Measurements from ENCODE around the gene GSTM5. TPM values are rescaled to one million over a fixed set of nuclear protein-coding genes. Genes with fewer than 3 reads are reported as not detected.
"Not testable (repeated sequence)": the region's sequence is repeated elsewhere in the genome, so short reads cannot be mapped to it uniquely, and the experiment has no call there.

GSTM5 gene
- total and polyA plus RNA-seq, 2 of the 13 experiments (the other 11 are each of a cell fraction or from before 2014, with no cell fraction given) = not detected

DNA sequence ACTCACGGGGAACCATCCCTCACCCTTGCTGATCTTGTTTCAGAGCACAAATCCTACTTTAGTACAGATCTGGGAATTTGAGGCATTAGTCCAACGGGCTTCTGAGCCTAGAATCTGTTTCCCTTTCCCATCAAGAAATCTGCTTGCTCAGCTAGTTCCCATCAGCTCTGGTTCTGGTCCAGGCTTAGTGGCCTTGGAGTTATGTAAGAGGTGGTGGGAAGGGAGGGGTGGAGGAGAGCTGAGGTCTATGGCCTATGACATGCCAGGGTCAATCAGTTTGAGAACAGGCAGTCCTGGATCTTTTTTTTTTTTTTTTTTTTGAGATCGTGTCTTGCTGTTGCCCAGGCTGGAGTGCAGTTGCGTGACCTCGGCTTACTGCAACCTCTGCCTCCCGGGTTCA is 20.3 kb upstream of the GSTM5 start:
- intact Hi-C loops (cut with micrococcal nuclease; ENCODE audit: unreplicated experiment) (no loop called here), in situ Hi-C loops (cut with HindIII; ENCODE audit: extremely low pct_ligation_motif_present, low pct_unique_long_range_greater_than_20kb) (no loop called here)
- BruUV-seq (replicated peaks) = no TSS peak
- Histone ChIP-seq H3K27me3 (ENCODE audit: control insufficient read depth in 1 of 2, insufficient read depth in 2 of 2, low read length in 2 of 2) (no peaks in the 10 kb centered on the region), H4K20me1 (ENCODE audit: insufficient read depth, low read length) (no peaks in the 10 kb centered on the region), H3K9me3 (ENCODE audit: low read length) (no peaks in the 10 kb centered on the region), H3K4me2 (ENCODE audit: low read depth, low read length) (no peak overlapping the region), H3K4me1 (ENCODE audit: insufficient read depth, low read length) (no peaks in the 10 kb centered on the region), H3K27ac (ENCODE audit: extremely low read length, insufficient read depth, low read length) (no peak overlapping the region), H3K36me3 (replicated peaks in 1 of 2; ENCODE audit: control insufficient read depth in 1 of 2, insufficient read depth in 2 of 2, low read length in 2 of 2) (no peaks in the 10 kb centered on the region), H3K4me3 (replicated peaks in 1 of 3; ENCODE audit: insufficient read depth in 1 of 3, low read depth in 2 of 3, low read length in 3 of 3) (no peak overlapping the region), H3K9ac (ENCODE audit: insufficient read depth, low read depth, low read length) (no peak overlapping the region), H2AFZ (ENCODE audit: low read length) (no peak overlapping the region), H3K79me2 (ENCODE audit: insufficient read depth, low read length) (no peaks in the 10 kb centered on the region)
- 6% methylated on average over 5 of the region's 6 CpGs for WGBS (ENCODE audit: low lambda C conversion rate)
- no peak for FAIRE-seq
- DNase-seq (ENCODE audit: low spot score) = no peak
- TF ChIP-seq ZNF33A (CRISPR knock-in tag; IDR thresholded peaks at IDR 0.05; ENCODE audit: borderline replicate concordance) = no peak
- 0 out of 2 replicates have a peak, but pooled peaks have one; percentile 24 for TF ChIP-seq MAFF (IDR thresholded peaks at IDR 0.05; ENCODE audit: low read depth, low read length)
- TF ChIP-seq MAFK (conservative IDR thresholded peaks at IDR 0.05 in 1 of 2, IDR thresholded peaks at IDR 0.05 in 1 of 2; ENCODE audit: low read length in 2 of 2) = peak; percentile 41 to 55; a peak in 1 of 4 replicates
- TF ChIP-seq, protein P1, sequence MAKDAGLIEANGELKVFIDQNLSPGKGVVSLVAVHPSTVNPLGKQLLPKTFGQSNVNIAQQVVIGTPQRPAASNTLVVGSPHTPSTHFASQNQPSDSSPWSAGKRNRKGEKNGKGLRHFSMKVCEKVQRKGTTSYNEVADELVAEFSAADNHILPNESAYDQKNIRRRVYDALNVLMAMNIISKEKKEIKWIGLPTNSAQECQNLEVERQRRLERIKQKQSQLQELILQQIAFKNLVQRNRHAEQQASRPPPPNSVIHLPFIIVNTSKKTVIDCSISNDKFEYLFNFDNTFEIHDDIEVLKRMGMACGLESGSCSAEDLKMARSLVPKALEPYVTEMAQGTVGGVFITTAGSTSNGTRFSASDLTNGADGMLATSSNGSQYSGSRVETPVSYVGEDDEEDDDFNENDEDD (CRISPR knock-in tag; IDR thresholded peaks at IDR 0.05; ENCODE audit: borderline replicate concordance) = no peak
- TF ChIP-seq, protein P2, sequence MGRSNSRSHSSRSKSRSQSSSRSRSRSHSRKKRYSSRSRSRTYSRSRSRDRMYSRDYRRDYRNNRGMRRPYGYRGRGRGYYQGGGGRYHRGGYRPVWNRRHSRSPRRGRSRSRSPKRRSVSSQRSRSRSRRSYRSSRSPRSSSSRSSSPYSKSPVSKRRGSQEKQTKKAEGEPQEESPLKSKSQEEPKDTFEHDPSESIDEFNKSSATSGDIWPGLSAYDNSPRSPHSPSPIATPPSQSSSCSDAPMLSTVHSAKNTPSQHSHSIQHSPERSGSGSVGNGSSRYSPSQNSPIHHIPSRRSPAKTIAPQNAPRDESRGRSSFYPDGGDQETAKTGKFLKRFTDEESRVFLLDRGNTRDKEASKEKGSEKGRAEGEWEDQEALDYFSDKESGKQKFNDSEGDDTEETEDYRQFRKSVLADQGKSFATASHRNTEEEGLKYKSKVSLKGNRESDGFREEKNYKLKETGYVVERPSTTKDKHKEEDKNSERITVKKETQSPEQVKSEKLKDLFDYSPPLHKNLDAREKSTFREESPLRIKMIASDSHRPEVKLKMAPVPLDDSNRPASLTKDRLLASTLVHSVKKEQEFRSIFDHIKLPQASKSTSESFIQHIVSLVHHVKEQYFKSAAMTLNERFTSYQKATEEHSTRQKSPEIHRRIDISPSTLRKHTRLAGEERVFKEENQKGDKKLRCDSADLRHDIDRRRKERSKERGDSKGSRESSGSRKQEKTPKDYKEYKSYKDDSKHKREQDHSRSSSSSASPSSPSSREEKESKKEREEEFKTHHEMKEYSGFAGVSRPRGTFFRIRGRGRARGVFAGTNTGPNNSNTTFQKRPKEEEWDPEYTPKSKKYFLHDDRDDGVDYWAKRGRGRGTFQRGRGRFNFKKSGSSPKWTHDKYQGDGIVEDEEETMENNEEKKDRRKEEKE (IDR thresholded peaks at IDR 0.05) = no peak
- TF ChIP-seq, protein P3, sequence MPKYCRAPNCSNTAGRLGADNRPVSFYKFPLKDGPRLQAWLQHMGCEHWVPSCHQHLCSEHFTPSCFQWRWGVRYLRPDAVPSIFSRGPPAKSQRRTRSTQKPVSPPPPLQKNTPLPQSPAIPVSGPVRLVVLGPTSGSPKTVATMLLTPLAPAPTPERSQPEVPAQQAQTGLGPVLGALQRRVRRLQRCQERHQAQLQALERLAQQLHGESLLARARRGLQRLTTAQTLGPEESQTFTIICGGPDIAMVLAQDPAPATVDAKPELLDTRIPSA (CRISPR knock-in tag; IDR thresholded peaks at IDR 0.05; ENCODE audit: borderline replicate concordance) = no peak
- ATAC-seq = no peak
- CTCF ChIA-PET (ENCODE audit: low intra/inter-chr PET ratio, low total read pairs) = no interaction called here
- POLR2A ChIA-PET = no interaction called here

DNA sequence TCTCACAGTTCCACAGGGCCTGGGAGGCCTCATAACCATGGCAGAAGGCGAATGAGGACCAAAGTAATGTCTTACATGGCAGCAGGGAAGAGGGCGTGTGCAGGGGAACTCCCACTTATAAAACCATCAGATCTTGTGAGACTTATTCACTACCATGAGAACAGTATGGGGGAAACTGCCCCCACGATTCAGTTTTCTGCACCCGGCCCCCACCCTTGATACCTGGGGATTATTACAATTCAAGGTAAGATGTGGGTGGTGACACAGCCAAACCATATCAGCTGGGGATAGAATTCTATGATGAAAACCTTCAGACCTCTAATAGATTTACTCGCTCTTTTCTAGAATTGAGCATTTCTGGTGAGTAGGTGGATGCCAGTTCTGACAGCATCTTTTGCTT is 17.7 kb upstream of the GSTM5 start:
- CTCF ChIA-PET (ENCODE audit: low intra/inter-chr PET ratio, low total read pairs); H3K4me2 ChIP-seq (ENCODE audit: low read depth, low read length); H3K4me3 ChIP-seq (replicated peaks in 1 of 3; ENCODE audit: insufficient read depth in 1 of 3, low read depth in 2 of 3, low read length in 3 of 3); DNase-seq (ENCODE audit: low spot score); H3K4me1 ChIP-seq (ENCODE audit: insufficient read depth, low read length); in situ Hi-C loops (cut with HindIII; ENCODE audit: extremely low pct_ligation_motif_present, low pct_unique_long_range_greater_than_20kb); H3K36me3 ChIP-seq (replicated peaks in 1 of 2; ENCODE audit: control insufficient read depth in 1 of 2, insufficient read depth in 2 of 2, low read length in 2 of 2); H3K9me3 ChIP-seq (ENCODE audit: low read length); ATAC-seq; FAIRE-seq; H2AFZ ChIP-seq (ENCODE audit: low read length); H4K20me1 ChIP-seq (ENCODE audit: insufficient read depth, low read length); H3K27ac ChIP-seq (ENCODE audit: extremely low read length, insufficient read depth, low read length); intact Hi-C loops (cut with micrococcal nuclease; ENCODE audit: unreplicated experiment); POLR2A ChIA-PET; BruUV-seq (replicated peaks); H3K79me2 ChIP-seq (ENCODE audit: insufficient read depth, low read length); H3K27me3 ChIP-seq (ENCODE audit: control insufficient read depth in 1 of 2, insufficient read depth in 2 of 2, low read length in 2 of 2); H3K9ac ChIP-seq (ENCODE audit: insufficient read depth, low read depth, low read length): not testable (repeated sequence)
- WGBS (ENCODE audit: low lambda C conversion rate) = 75% methylated on average over 1 of the region's 5 CpGs

DNA sequence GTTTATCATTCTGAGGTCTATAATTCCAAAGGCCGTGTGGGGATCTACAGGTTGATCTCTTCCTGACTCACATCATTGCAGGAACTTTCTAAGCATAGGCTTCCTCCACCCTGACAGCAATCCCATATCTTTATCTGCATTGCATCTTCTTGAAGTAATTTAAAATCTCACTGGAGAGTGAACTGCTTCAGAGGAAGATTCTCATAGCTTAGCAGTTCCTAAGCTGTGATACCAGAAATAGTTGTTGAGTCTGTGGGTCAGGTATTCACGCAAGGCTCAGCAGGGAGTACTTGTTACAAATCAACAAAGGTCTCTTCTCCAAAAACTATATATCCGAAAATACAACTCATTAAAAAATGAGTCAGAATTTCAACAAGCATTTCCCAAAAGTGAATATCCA is 16.9 kb upstream of the GSTM5 start:
- FAIRE-seq; H3K27me3 ChIP-seq (ENCODE audit: control insufficient read depth in 1 of 2, insufficient read depth in 2 of 2, low read length in 2 of 2); H3K4me1 ChIP-seq (ENCODE audit: insufficient read depth, low read length); H3K4me2 ChIP-seq (ENCODE audit: low read depth, low read length); in situ Hi-C loops (cut with HindIII; ENCODE audit: extremely low pct_ligation_motif_present, low pct_unique_long_range_greater_than_20kb); intact Hi-C loops (cut with micrococcal nuclease; ENCODE audit: unreplicated experiment); H4K20me1 ChIP-seq (ENCODE audit: insufficient read depth, low read length); ATAC-seq; DNase-seq (ENCODE audit: low spot score); POLR2A ChIA-PET; H3K4me3 ChIP-seq (replicated peaks in 1 of 3; ENCODE audit: insufficient read depth in 1 of 3, low read depth in 2 of 3, low read length in 3 of 3); H3K9ac ChIP-seq (ENCODE audit: insufficient read depth, low read depth, low read length); H3K79me2 ChIP-seq (ENCODE audit: insufficient read depth, low read length); H3K27ac ChIP-seq (ENCODE audit: extremely low read length, insufficient read depth, low read length); H3K9me3 ChIP-seq (ENCODE audit: low read length); BruUV-seq (replicated peaks); H2AFZ ChIP-seq (ENCODE audit: low read length); H3K36me3 ChIP-seq (replicated peaks in 1 of 2; ENCODE audit: control insufficient read depth in 1 of 2, insufficient read depth in 2 of 2, low read length in 2 of 2); CTCF ChIA-PET (ENCODE audit: low intra/inter-chr PET ratio, low total read pairs): not testable (repeated sequence)
- 7% methylated on average over 3 of the region's 3 CpGs for WGBS (ENCODE audit: low lambda C conversion rate)

Data from HepG2 (cell line).